Measurements from ENCODE around the gene THAP8.

DNA sequence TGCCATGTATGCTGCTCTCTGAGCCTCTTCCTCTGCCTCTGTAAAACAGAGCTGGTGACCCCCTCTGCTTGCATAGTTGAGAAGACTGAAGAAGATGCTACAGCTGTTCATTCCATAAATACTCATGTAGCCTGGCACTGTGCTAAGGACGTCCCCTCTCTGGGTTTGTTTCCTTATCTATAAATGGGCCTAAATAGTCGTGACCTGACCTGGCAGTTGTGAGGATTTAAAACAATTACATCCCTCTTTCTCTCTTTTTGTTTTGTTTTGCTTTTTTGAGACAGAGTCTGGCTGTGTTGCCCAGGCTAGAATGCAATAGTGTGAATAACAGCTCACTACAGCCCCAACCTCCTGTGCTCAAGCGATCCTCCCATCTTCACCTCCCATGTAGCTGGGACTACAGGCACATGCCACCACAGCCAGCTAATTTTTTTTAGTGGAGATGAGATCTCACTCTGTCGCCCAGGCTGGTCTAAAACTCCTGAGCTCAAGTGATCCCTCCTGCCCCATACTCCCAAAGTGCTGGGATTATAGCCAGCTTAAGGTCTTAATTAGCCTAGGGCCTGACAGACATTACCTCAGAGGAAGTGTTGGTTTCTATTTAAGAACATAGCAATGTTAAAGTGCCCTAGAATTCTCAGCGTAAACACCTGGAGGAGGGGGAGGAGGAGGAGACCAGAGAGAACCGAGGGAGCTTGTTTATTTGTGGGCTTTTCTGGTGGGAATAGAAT is 5.3 kb upstream of the THAP8 start:
- TF ChIP-seq, protein P1, sequence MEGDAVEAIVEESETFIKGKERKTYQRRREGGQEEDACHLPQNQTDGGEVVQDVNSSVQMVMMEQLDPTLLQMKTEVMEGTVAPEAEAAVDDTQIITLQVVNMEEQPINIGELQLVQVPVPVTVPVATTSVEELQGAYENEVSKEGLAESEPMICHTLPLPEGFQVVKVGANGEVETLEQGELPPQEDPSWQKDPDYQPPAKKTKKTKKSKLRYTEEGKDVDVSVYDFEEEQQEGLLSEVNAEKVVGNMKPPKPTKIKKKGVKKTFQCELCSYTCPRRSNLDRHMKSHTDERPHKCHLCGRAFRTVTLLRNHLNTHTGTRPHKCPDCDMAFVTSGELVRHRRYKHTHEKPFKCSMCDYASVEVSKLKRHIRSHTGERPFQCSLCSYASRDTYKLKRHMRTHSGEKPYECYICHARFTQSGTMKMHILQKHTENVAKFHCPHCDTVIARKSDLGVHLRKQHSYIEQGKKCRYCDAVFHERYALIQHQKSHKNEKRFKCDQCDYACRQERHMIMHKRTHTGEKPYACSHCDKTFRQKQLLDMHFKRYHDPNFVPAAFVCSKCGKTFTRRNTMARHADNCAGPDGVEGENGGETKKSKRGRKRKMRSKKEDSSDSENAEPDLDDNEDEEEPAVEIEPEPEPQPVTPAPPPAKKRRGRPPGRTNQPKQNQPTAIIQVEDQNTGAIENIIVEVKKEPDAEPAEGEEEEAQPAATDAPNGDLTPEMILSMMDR (IDR thresholded peaks at IDR 0.05; ENCODE audit: insufficient read depth, low read length, poor library complexity, severe bottlenecking): no peak
- no peak for TF ChIP-seq EZH2phosphoT487 (conservative IDR thresholded peaks at IDR 0.05; ENCODE audit: low read length)

Measured in SU-DHL-6 (cell line).